MM.1S (cell line): Measurements from ENCODE around the gene TNNC1.

Source experiments
- DNase-seq: peaks from one replicate; pipeline ENCODE4 v3.0.0-alpha.2; 2015
- H2AFZ ChIP-seq: fragments of 300-600 bp; sonication (generic); 2 replicates; pipeline ENCODE4 v1.6.0; 2016; ENCODE audit warnings: antibody characterized with exemption, low read length
- H3F3A ChIP-seq: fragments of 300-600 bp; sonication (generic); 2 replicates; pipeline ENCODE4 v1.6.1; 2016; ENCODE audit warnings: mild to moderate bottlenecking, antibody characterized with exemption, low read length, moderate library complexity, mixed read lengths; ENCODE audit not compliant: insufficient read depth
- H3K27ac ChIP-seq: fragments of 300-600 bp; sonication (generic); 2 replicates; pipeline ENCODE4 v1.5.1; 2016; ENCODE audit warnings: mild to moderate bottlenecking, low read length
- H3K27me3 ChIP-seq: fragments of 300-600 bp; sonication (generic); replicated peaks from 2 replicates; pipeline ENCODE4 v1.6.0; 2016; ENCODE audit warnings: low read length; ENCODE audit not compliant: insufficient read depth
- H3K36me3 ChIP-seq: fragments of 300-600 bp; sonication (generic); replicated peaks from 2 replicates; pipeline ENCODE4 v1.6.1; 2016; ENCODE audit warnings: mild to moderate bottlenecking, low read length, mixed read lengths; ENCODE audit not compliant: insufficient read depth
- H3K4me1 ChIP-seq: fragments of 300-600 bp; sonication (generic); 2 replicates; pipeline ENCODE4 v1.6.1; 2016; ENCODE audit warnings: low read length, mixed read lengths
- H3K4me2 ChIP-seq: fragments of 300-600 bp; sonication (generic); 2 replicates; pipeline ENCODE4 v1.6.0; 2016; ENCODE audit warnings: low read depth, low read length
- H3K4me3 ChIP-seq: fragments of 300-600 bp; sonication (generic); 2 replicates; pipeline ENCODE4 v1.5.1; 2016; ENCODE audit warnings: low read length, mixed read lengths
- H3K79me2 ChIP-seq: fragments of 300-600 bp; sonication (generic); 2 replicates; pipeline ENCODE4 v1.6.1; 2016; ENCODE audit warnings: mixed run types, low read length, mixed read lengths
- H3K9ac ChIP-seq: fragments of 300-600 bp; sonication (generic); 2 replicates; pipeline ENCODE4 v1.6.1; 2016; ENCODE audit warnings: low read length, mixed read lengths
- H3K9me2 ChIP-seq: fragments of 300-600 bp; sonication (generic); replicated peaks from 2 replicates; pipeline ENCODE4 v1.6.1; 2016; ENCODE audit warnings: mild to moderate bottlenecking, low read length, mixed read lengths; ENCODE audit not compliant: insufficient read depth
- H3K9me3 ChIP-seq: fragments of 300-600 bp; sonication (generic); replicated peaks from 2 replicates; pipeline ENCODE4 v1.6.1; 2016; ENCODE audit warnings: mild to moderate bottlenecking, low read length, mixed read lengths; ENCODE audit not compliant: insufficient read depth
- H4K20me1 ChIP-seq: fragments of 300-600 bp; sonication (generic); 2 replicates; pipeline ENCODE4 v1.6.1; 2016; ENCODE audit warnings: mild to moderate bottlenecking, low read length, moderate library complexity, mixed read lengths; ENCODE audit not compliant: insufficient read depth
- CTCF ChIP-seq: fragments of 300-600 bp; sonication (generic); IDR thresholded peaks from 2 replicates; pipeline ENCODE4 v1.5.1; 2016; ENCODE audit warnings: antibody characterized with exemption, low read length, mixed read lengths
- EZH2 ChIP-seq: fragments of 300-600 bp; sonication (generic); optimal IDR thresholded peaks from 2 replicates; pipeline ENCODE3; 2017; ENCODE audit warnings: low read depth, mild to moderate bottlenecking, antibody characterized with exemption, low read length, mixed read lengths
- EZH2phosphoT487 ChIP-seq: fragments of 300-600 bp; sonication (generic); IDR thresholded peaks from 2 replicates; pipeline ENCODE4 v1.6.1; 2018; ENCODE audit warnings: antibody characterized with exemption, low read length

TNNC1 gene

GRCh38 chr3:52456800-52457183 is 3.0 kb upstream of the TNNC1 start:
- H3F3A ChIP-seq, result peaks cover 5% of the 10 kb centered on the region
- H3K79me2 ChIP-seq, result peaks cover 21% of the 10 kb centered on the region
- H3K4me1 ChIP-seq, result peaks cover 13% of the 10 kb centered on the region
- no peak overlapping the region for H3K27ac ChIP-seq
- no peak overlapping the region for H3K4me3 ChIP-seq
- H2AFZ ChIP-seq, result no peak overlapping the region
- H3K9me2 ChIP-seq, result no peaks in the 10 kb centered on the region
- no peak for TF ChIP-seq CTCF
- no peak for TF ChIP-seq EZH2
- TF ChIP-seq EZH2phosphoT487, result no peak
- no peaks in the 10 kb centered on the region for H3K27me3 ChIP-seq
- 0 out of 2 replicates have a peak, but pooled peaks cover 3% of the 10 kb centered on the region for H3K36me3 ChIP-seq
- H3K9me3 ChIP-seq, result no peaks in the 10 kb centered on the region
- no peaks in the 10 kb centered on the region for H4K20me1 ChIP-seq
- peak overlapping the region; percentile 93; the same call in 1 of the 2 replicates for H3K4me2 ChIP-seq
- no peak overlapping the region for H3K9ac ChIP-seq
- DNase-seq, result no peak

- peak overlapping the region; percentile 99; the same call in 1 of the 2 replicates for H2AFZ ChIP-seq
- H3K27ac ChIP-seq, result no peak overlapping the region
- no peaks in the 10 kb centered on the region for H3K9me2 ChIP-seq
- H3K9ac ChIP-seq, result peak overlapping the region; percentile 97
- H3K79me2 ChIP-seq, result peaks cover 21% of the 10 kb centered on the region
- no peaks in the 10 kb centered on the region for H3K27me3 ChIP-seq
- H3K4me1 ChIP-seq, result peaks cover 13% of the 10 kb centered on the region
- peak overlapping the region; percentile 98 for H3K4me3 ChIP-seq
- no peak for DNase-seq
- H4K20me1 ChIP-seq, result no peaks in the 10 kb centered on the region
- H3K9me3 ChIP-seq, result no peaks in the 10 kb centered on the region
- H3F3A ChIP-seq, result peaks cover 5% of the 10 kb centered on the region
- H3K4me2 ChIP-seq, result peak overlapping the region; percentile 93
- 0 out of 2 replicates have a peak, but pooled peaks cover 3% of the 10 kb centered on the region for H3K36me3 ChIP-seq
- no peak for TF ChIP-seq EZH2
- no peak for TF ChIP-seq EZH2phosphoT487
- TF ChIP-seq CTCF, result no peak
These were observed 2.4 kb upstream of the TNNC1 start for GRCh38 chr3:52456169-52456799.

- Histone ChIP-seq H3K9me3 (no peaks in the 10 kb centered on the region), H3K9me2 (no peaks in the 10 kb centered on the region), H3K4me2 (peak within 1 kb of the TSS; percentile 98), H3K4me1 (peaks cover 13% of the 10 kb centered on the region), H3K4me3 (peak within 1 kb of the TSS; percentile 98), H3K27me3 (no peaks in the 10 kb centered on the region), H2AFZ (peak within 1 kb of the TSS; percentile 100), H3K79me2 (peaks cover 21% of the 10 kb centered on the region), H3K27ac (peak within 1 kb of the TSS; percentile 7; the same call in 1 of the 2 replicates), H4K20me1 (no peaks in the 10 kb centered on the region), H3F3A (peaks cover 5% of the 10 kb centered on the region), H3K9ac (peak within 1 kb of the TSS; percentile 97), H3K36me3 (0 out of 2 replicates have a peak, but pooled peaks cover 3% of the 10 kb centered on the region)
- TF ChIP-seq EZH2 (no peak), EZH2phosphoT487 (no peak)
- peak; percentile 87 for DNase-seq
These were observed 1.7 kb upstream of the TNNC1 start, which contains the start of gene NISCH for GRCh38 chr3:52455283-52456168. Gene NISCH, plus strand, starts transcription at chr3:52455604. Its CDS starts 38 bp downstream, at chr3:52455642.
